ENCODE results near the gene OR2V2.
A peak's percentile ranks its signal among the peaks of the same experiment; 100 is the strongest.

Gene OR2V2

GRCh38 chr5:181192337-181193046 is 45.1 kb downstream of the OR2V2 start:
- no peak for DNase-seq

- DNase-seq = no peak
Observed at GRCh38 chr5:181193656-181194055, 46.3 kb downstream of the OR2V2 start.

- DNase-seq = no peak
Observed at GRCh38 chr5:181194489-181195248, 47.3 kb downstream of the OR2V2 start.

- no peak for DNase-seq
Observed at GRCh38 chr5:181195249-181195761, 47.9 kb downstream of the OR2V2 start.

GRCh38 chr5:181197326-181197951 is 50.1 kb downstream of the OR2V2 start:
- DNase-seq = no peak

- DNase-seq = no peak
Observed at GRCh38 chr5:181198106-181198685, 50.8 kb downstream of the OR2V2 start.

- DNase-seq = no peak
Observed at GRCh38 chr5:181198905-181199519, 51.6 kb downstream of the OR2V2 start.

- no peak for DNase-seq
Observed at GRCh38 chr5:181199881-181200638, 52.7 kb downstream of the OR2V2 start.

GRCh38 chr5:181200816-181201215 is 53.4 kb downstream of the OR2V2 start:
- no peak for DNase-seq

- no peak for DNase-seq
Observed at GRCh38 chr5:181203093-181203711, 55.8 kb downstream of the OR2V2 start.

- DNase-seq = no peak
Observed at GRCh38 chr5:181203777-181204112, 56.4 kb downstream of the OR2V2 start.

GRCh38 chr5:181204113-181204825 is 56.9 kb downstream of the OR2V2 start:
- peak; percentile 35 for DNase-seq

- DNase-seq = peak; percentile 21
Observed at GRCh38 chr5:181204826-181205760, 57.7 kb downstream of the OR2V2 start, which contains the start of gene TRIM7. Gene TRIM7, minus strand, starts transcription at chr5:181205196. Its CDS starts 86 bp downstream, at chr5:181205110.

- DNase-seq = peak; percentile 52
Observed at GRCh38 chr5:181205761-181206649, 58.6 kb downstream of the OR2V2 start.

- peak; percentile 81 for DNase-seq
Observed at GRCh38 chr5:181207214-181207959, 60.0 kb downstream of the OR2V2 start.

GRCh38 chr5:181207960-181208253 is 60.5 kb downstream of the OR2V2 start:
- DNase-seq = no peak
